Uterus (tissue), 4 donors: ENCODE results near the gene TPT1. TPM values are rescaled to one million over a fixed set of nuclear protein-coding genes. Genes with fewer than 3 reads are reported as not detected.

Experiments
- DNase-seq, 2 donors: peaks; one replicate each; pipeline ENCODE4 v3.0.0-alpha.2; 2019 to 2020
- H3K27ac ChIP-seq, 2 donors: fragments of 200-600 bp; sonication (generic); 1 replicate in 1 of 2; 2 replicates in 1 of 2; pipeline ENCODE4 v1.5.1; 2016 to 2018
- H3K27me3 ChIP-seq, 2 donors: fragments of 200-600 bp; sonication (generic); one replicate each; pipeline ENCODE4 v1.5.1; 2018 to 2019; ENCODE audit warnings: control low read depth in 1 of 2
- H3K36me3 ChIP-seq, 2 donors: fragments of 200-600 bp; sonication (generic); one replicate each; pipeline ENCODE4 v1.5.1; 2019; ENCODE audit warnings: control low read depth in 1 of 2
- H3K4me1 ChIP-seq, 2 donors: fragments of 200-600 bp; sonication (generic); one replicate each; pipeline ENCODE4 v1.5.1; 2018 to 2019; ENCODE audit warnings: control low read depth in 1 of 2
- H3K4me3 ChIP-seq, 2 donors: fragments of 200-600 bp; sonication (generic); 1 replicate in 1 of 2; 2 replicates in 1 of 2; pipeline ENCODE4 v1.5.1; 2018 to 2019; ENCODE audit warnings: mild to moderate bottlenecking in 1 of 2
- H3K9me3 ChIP-seq, 2 donors: fragments of 200-600 bp; sonication (generic); one replicate each; pipeline ENCODE4 v1.5.1; 2019; ENCODE audit warnings: control low read depth in 1 of 2
- CTCF ChIP-seq, 4 experiments: fragments of 200-600 bp in 2 of 4; fragments of 450-650 bp in 2 of 4; sonication (generic) in 2 of 4; IDR thresholded peaks; one replicate each; pipeline ENCODE4 v1.5.1; 2016 to 2019; ENCODE audit warnings: antibody characterized with exemption in 4 of 4, mild to moderate bottlenecking in 2 of 4, moderate library complexity in 1 of 4
- POLR2A ChIP-seq, 2 donors: fragments of 450-650 bp; IDR thresholded peaks; one replicate each; pipeline ENCODE4 v1.6.1; 2016; ENCODE audit warnings: antibody characterized with exemption in 2 of 2, mild to moderate bottlenecking in 1 of 2, moderate library complexity in 1 of 2
- intact Hi-C: fragments of 100-400 bp; cut with DNase I; formaldehyde crosslinking; loops from one replicate; pipeline ENCODE4 v1.15.1; 2023; ENCODE audit warnings: low total_unique reads
- total RNA-seq, 4 donors: library from RNA; depleted of rRNA in 3 of 4; stranded (reverse); fragments of >200 nt in 3 of 4; gene quantifications; one replicate each; pipeline versions ENCODE4 v1.1.0 to v1.2.4, GENCODE V29; 2014 to 2023
- donor health status: DM: yes; HTN: yes; CAD: no.

The TPT1 gene
- total RNA-seq, 4 donors from 2014 or later = 4,739 to 6,904 (median 5,667) TPM

GRCh38 chr13:45368571-45368970 is 27.6 kb upstream of the TPT1 start:
- intact Hi-C loops = no loop called here
- TF ChIP-seq POLR2A (IDR thresholded peaks at IDR 0.05) = no peak
- TF ChIP-seq CTCF (IDR thresholded peaks at IDR 0.05) = no peak
- Histone ChIP-seq H3K36me3 (no peaks in the 10 kb centered on the region), H3K27ac (no peak overlapping the region), H3K9me3 (no peaks in the 10 kb centered on the region), H3K4me3 (no peak overlapping the region), H3K4me1 (no peaks in the 10 kb centered on the region), H3K27me3 (no peaks in the 10 kb centered on the region)
- no peak for DNase-seq

- no peaks in the 10 kb centered on the region for H3K27me3 ChIP-seq
- no peak overlapping the region for H3K4me3 ChIP-seq
- H3K36me3 ChIP-seq = no peaks in the 10 kb centered on the region
- H3K9me3 ChIP-seq = no peaks in the 10 kb centered on the region
- no peak overlapping the region for H3K27ac ChIP-seq
- TF ChIP-seq CTCF (IDR thresholded peaks at IDR 0.05) = no peak
- TF ChIP-seq POLR2A (IDR thresholded peaks at IDR 0.05) = no peak
- no peak for DNase-seq
- intact Hi-C loops = no loop called here
- H3K4me1 ChIP-seq = no peaks in the 10 kb centered on the region
Measured at GRCh38 chr13:45368005-45368404, 27.0 kb upstream of the TPT1 start.

- intact Hi-C loops = no loop called here
- TF ChIP-seq CTCF (IDR thresholded peaks at IDR 0.05) (no peak), POLR2A (IDR thresholded peaks at IDR 0.05) (no peak)
- H3K27ac ChIP-seq = no peak overlapping the region
Measured at GRCh38 chr13:45367358-45367757, 26.4 kb upstream of the TPT1 start.

GRCh38 chr13:45365558-45365885 is 24.5 kb upstream of the TPT1 start:
- TF ChIP-seq POLR2A (IDR thresholded peaks at IDR 0.05) (no peak), CTCF (IDR thresholded peaks at IDR 0.05) (no peak)
- Histone ChIP-seq H3K36me3 (no peaks in the 10 kb centered on the region), H3K4me1 (no peaks in the 10 kb centered on the region), H3K27me3 (no peaks in the 10 kb centered on the region), H3K4me3 (no peak overlapping the region), H3K27ac (no peak overlapping the region), H3K9me3 (no peaks in the 10 kb centered on the region)
- intact Hi-C loops = no loop called here
- DNase-seq = no peak

More at GRCh38 chr13:45367358-45367757, 26.4 kb upstream of the TPT1 start:
- Histone ChIP-seq H3K4me3 (no peak overlapping the region), H3K9me3 (no peaks in the 10 kb centered on the region), H3K36me3 (no peaks in the 10 kb centered on the region), H3K27me3 (no peaks in the 10 kb centered on the region), H3K4me1 (no peaks in the 10 kb centered on the region)
- peak; percentile 32 to 52 for DNase-seq

- Histone ChIP-seq H3K4me3 (no peak overlapping the region), H3K4me1 (no peaks in the 10 kb centered on the region), H3K27ac (no peak overlapping the region), H3K27me3 (no peaks in the 10 kb centered on the region), H3K36me3 (no peaks in the 10 kb centered on the region), H3K9me3 (no peaks in the 10 kb centered on the region)
- no peak for DNase-seq
- intact Hi-C loops = no loop called here
- no peak for TF ChIP-seq CTCF (IDR thresholded peaks at IDR 0.05)
- TF ChIP-seq POLR2A (IDR thresholded peaks at IDR 0.05) = no peak
Measured at GRCh38 chr13:45364876-45365557, 24.0 kb upstream of the TPT1 start.
